T-helper 1 cell treated with Interleukin-12 subunit alpha and Interleukin-12 subunit beta and Interleukin-4 antibody, amounts not matched to agents 30 ng/mL and 1 ng/mL, for 36 hours (primary cell): ENCODE measurements around the gene TWNK. TPM values are rescaled to one million over a fixed set of nuclear protein-coding genes. Genes with fewer than 3 reads are reported as not detected.

ENCODE experiments used
- intact Hi-C: fragments of 100-400 bp; cut with micrococcal nuclease; formaldehyde crosslinking; loops from one replicate; pipeline ENCODE4 v1.15.1; 2024
- total RNA-seq: library from RNA; stranded (reverse); gene quantifications from 2 replicates; pipeline ENCODE4 v1.2.3, GENCODE V29; 2022

The TWNK gene
- total RNA-seq, 1 donor from 2014 or later, result 17.2 TPM

DNA sequence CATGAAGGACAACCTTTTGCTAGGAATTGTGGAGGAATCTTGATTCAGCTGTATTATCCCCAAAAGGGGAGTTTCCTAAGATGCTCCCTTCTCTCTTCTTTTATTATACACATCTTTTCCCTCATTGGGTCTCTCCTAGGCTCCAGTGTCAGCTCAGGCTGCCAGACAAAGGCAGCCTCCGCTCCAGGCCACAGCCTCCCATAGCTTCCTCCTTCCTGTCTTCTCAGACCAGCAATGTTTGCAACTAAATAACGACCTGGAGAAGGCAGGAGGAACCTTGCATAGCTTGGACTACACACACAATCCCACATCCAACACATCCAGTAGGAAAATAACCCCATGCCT lies 56.0 kb downstream of the TWNK start:
- intact Hi-C loops, result loop anchor here (2.0 kb wide), 1 partner anchor 25 kb away; no protein-coding TSS in a partner anchor

Other genes with a start within 250 kb of the TWNK start
- gene PAX2, start 242.0 kb upstream of the TWNK start, total RNA-seq, result not detected in 2 replicates
- gene SLF2, start 74.6 kb upstream of the TWNK start, total RNA-seq, result 40.6 and 43.0 TPM in 2 replicates
- gene SEMA4G, start 18.0 kb upstream of the TWNK start, total RNA-seq, result 0.85 and 0.88 TPM in 2 replicates
- 46.6 and 50.6 TPM in 2 replicates for gene MRPL43, start within 50 bp of the TWNK start, total RNA-seq
- gene LZTS2, start 12.3 kb downstream of the TWNK start, total RNA-seq, result 17.4 and 19.2 TPM in 2 replicates
- 0.46 and 0.71 TPM in 2 replicates for gene PDZD7, start 43.6 kb downstream of the TWNK start, total RNA-seq
- 34.6 and 38.9 TPM in 2 replicates for gene SFXN3, start 43.7 kb downstream of the TWNK start, total RNA-seq
- 0.34 and 0.47 TPM in 2 replicates for gene KAZALD1, start 74.4 kb downstream of the TWNK start, total RNA-seq
- gene TLX1, start 143.8 kb downstream of the TWNK start, total RNA-seq, result not detected in 2 replicates
- not detected in 2 replicates for gene LBX1, start 241.9 kb downstream of the TWNK start, total RNA-seq